ENCODE results near the gene PRR35. TPM values are rescaled to one million over a fixed set of nuclear protein-coding genes. Genes with fewer than 3 reads are reported as not detected.

Gene PRR35
- total RNA-seq, 1 experiment from 2014 or later, result 0.05 TPM

DNA sequence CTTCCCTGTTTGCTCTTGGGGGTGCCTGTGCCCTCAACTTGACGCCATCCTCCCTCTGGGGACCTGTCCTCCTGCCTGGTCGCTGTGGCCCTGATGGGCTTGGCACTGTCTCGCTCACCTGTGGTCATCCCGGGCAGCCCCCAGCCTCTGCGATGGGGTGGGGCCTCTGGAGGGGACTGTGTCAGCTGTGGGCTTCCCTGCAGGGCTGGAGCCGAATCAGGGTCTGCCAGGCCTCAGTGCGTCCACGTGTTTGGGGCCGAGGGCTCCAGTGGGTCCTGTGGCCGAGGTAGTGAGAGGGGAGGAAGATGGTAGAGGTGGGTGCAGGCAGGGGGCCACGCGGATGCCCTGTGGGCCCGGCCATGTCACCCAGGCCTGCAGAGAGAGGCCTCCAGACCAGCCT lies 17.6 kb downstream of the PRR35 start:
- no peak for DNase-seq (ENCODE audit: extremely low read depth, low read depth)

DNA sequence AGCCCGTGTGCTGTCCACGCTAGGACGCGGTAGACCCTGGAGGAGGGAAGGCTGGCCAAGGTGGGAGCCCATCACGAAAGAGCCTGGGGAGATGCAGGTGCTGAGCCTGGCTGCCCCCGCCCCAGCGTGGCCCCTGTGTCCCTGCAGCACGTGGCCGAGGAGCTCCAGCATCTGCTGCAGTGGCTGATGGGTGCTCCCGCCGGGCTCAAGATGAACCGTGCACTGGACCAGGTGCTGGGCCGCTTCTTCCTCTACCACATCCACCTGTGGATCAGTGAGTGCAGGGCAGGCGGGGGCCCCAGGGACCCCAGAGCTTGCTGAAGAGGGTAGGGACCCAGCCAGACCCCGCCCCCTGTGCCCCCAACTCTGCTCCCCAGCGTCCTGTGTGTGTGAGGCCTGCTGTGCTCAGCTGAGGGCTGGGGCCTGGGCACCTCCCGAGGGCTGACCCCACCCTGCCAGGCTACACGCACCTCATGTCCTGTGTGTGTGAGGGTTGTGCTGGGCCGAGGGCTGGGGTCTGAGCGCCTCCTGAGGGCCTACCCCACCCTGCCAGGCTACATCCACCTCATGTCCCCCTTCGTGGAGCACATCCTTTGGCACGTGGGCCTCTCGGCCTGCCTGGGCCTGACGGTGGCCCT lies 18.2 kb downstream of the PRR35 start:
- DNase-seq (ENCODE audit: extremely low read depth, low read depth), result no peak

- peak; percentile 60 for DNase-seq (ENCODE audit: extremely low read depth, low read depth)
Observed at GRCh38 chr16:578870-579405, 18.7 kb downstream of the PRR35 start.

- no peak for DNase-seq (ENCODE audit: extremely low read depth, low read depth)
Observed at GRCh38 chr16:580141-580945, 20.1 kb downstream of the PRR35 start.

- no peak for DNase-seq (ENCODE audit: extremely low read depth, low read depth)
Observed at GRCh38 chr16:580946-581498, 20.8 kb downstream of the PRR35 start.

DNA sequence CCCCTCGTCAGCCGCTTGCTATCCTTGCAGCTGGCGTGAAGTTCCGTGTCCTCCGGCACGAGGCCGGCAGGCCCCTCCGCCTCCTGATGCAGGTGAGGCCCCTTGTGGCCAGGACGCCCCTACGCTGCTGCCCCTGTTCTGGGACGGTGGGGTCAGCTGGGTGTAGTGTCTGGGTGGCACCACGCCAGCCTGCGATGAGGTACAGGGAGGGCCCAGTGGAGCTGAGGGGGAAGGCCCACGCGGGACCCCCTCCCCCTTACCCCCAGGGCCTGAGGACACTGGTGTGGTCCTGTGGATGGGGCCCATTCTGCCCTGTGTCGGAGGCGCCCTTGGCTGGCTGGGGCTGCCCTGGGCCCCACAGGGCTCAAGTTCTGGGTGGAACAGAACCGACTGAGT lies 22.0 kb downstream of the PRR35 start:
- DNase-seq (ENCODE audit: extremely low read depth, low read depth), result no peak

DNA sequence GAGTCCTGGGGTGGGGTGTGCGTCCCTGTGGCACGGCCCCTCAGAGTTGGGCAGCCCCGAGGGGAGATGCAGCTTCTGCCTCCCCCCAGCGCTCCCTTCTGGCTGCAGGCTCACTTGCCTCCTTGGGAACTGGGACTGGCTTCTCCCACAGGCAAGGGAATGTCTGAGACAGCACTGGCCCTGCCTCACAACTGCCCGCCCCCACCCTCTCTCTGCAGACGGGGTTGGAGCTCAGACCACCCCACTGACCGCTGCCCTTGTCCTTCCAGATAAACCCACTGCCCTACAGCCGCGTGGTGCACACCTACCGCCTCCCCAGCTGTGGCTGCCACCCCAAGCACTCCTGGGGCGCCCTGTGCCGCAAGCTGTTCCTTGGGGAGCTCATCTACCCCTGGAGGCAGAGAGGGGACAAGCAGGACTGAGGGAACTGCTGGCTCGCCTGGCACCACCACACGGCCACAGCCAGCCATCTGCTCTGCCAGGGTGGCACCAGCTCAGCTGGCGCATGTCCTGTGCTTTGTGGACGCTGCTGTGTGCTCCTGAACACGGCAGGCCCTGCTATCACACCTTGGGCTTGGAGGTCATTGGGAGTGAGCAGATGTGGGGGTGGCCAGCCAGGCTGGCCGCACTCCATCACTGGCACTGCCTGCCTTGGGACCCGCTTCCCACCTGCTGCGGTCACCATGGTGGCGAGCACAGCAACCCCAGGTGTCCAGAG lies 22.6 kb downstream of the PRR35 start:
- no peak for DNase-seq (ENCODE audit: extremely low read depth, low read depth)

DNA sequence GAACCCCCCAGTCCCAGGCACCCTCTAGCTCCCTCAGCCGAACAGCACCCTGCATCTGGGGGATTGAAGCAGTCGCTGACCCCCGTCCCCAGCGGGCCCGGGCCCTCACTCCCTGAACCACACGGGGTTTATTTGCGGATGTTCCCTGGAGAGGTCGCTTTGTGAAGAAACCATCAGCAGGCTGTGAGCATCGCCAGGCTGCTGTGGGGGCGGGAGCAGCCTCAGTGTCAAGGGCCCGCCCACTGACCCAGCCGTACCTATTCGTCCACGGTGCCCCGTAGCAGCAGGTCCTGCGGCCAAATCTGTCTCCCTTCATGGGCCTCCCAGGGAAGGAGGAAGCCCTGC lies 23.2 kb downstream of the PRR35 start:
- DNase-seq (ENCODE audit: extremely low read depth, low read depth), result no peak

- DNase-seq (ENCODE audit: extremely low read depth, low read depth), result no peak
Observed at GRCh38 chr16:583815-584591, 23.8 kb downstream of the PRR35 start.

GRCh38 chr16:585351-585750 lies 25.2 kb downstream of the PRR35 start:
- DNase-seq (ENCODE audit: extremely low read depth, low read depth), result no peak

DNA sequence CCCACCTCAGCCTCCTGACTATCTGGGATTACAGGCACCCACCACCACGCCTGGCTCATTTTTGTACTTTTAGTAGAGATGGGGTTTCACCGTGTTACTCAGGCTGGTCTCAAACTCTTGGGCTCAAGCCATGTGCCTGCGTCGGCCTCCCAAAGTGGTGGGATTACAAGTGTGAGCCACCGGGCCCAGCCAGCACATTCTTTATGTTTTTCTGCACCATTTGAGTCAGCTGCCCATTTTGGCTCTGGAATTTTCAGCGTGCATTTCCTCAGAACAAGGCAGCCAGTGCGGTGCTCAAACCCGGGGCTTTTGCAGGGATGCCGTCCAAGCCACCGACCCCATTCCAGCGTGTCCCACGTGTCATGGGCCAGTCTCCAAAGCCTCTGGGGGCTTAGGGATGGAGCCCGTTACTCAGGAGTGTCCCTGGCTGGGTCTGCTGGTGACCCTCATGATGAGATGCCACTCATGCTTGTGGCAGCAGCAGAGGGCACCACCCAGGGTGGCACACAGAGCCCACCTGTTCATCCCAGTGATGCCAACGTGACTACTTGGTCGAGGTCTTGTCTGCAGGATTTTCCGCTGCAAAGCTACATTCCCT lies 26.0 kb downstream of the PRR35 start:
- DNase-seq (ENCODE audit: extremely low read depth, low read depth), result no peak

GRCh38 chr16:586645-587590 lies 26.7 kb downstream of the PRR35 start:
- no peak for DNase-seq (ENCODE audit: extremely low read depth, low read depth)

DNA sequence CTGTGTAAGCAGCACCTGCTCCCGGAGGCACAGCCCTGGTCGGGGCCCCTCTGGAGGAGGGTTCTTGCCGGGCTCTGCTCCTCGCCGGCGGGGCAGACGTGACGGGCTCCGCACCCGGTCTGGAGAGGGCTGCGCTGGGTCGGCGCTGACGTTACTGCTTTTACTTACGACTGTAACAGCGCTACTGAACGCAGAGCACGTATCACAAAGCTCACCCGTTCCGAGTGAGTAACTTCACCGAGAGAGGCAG lies 28.4 kb downstream of the PRR35 start:
- no peak for DNase-seq (ENCODE audit: extremely low read depth, low read depth)

GRCh38 chr16:588889-589657 lies 28.9 kb downstream of the PRR35 start:
- DNase-seq (ENCODE audit: extremely low read depth, low read depth), result peak; percentile 94

- DNase-seq (ENCODE audit: extremely low read depth, low read depth), result peak; percentile 96
Observed at GRCh38 chr16:589658-590187, 29.5 kb downstream of the PRR35 start, which contains the start of gene RAB40C. Gene RAB40C (plus strand): TSS chr16:590066. CDS start chr16:590292, 226 bp downstream.

GRCh38 chr16:590188-590814 lies 30.1 kb downstream of the PRR35 start:
- no peak for DNase-seq (ENCODE audit: extremely low read depth, low read depth)

DNA sequence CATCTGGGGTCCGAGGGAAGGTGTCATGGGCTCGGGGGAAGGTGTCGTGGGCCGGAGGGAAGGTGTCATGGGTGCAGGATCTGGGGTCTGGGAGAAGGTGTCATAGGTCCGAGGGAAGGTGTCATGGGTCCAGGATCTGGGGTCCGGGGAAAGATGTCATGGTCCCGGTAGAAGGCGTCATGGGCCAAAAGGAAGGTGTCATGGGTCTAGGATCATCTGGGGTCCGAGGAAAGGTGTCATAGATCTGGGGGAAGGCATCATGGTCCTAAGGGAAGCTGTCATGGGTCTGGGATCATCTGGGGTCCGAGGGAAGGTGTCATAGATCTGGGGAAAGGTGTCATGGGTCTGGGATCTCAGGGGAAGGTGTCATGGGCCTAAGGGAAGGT lies 30.6 kb downstream of the PRR35 start:
- no peak for DNase-seq (ENCODE audit: extremely low read depth, low read depth)

DNA sequence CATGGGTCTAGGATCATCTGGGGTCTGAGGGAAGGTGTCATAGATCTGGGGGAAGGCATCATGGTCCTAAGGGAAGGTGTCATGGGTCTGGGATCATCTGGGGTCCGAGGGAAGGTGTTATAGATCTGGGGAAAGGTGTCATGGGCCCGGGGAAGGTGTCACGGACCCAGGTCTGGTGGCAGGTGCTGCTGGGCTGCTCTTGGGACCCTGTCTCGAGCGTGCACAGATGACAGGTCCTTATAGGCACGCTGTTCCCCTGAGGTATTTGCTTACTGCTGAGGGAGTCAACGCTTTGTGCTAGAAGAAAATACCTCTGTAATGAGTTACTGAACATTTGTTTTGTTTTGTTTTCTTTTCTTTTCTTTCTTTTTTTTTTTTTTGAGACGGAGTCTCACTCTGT lies 31.0 kb downstream of the PRR35 start:
- no peak for DNase-seq (ENCODE audit: extremely low read depth, low read depth)
